Measurements from ENCODE around the gene LMCD1. TPM values are rescaled to one million over a fixed set of nuclear protein-coding genes. Genes with fewer than 3 reads are reported as not detected.
A peak's percentile ranks its signal among the peaks of the same experiment; 100 is the strongest.

Gene LMCD1
- total RNA-seq, 1 donor from 2014 or later: 459 TPM

- no peak for DNase-seq (ENCODE audit: low spot score)
These were observed 80.3 kb downstream of the LMCD1 start for GRCh38 chr3:8581806-8582445.

GRCh38 chr3:8584661-8585060 lies 83.0 kb downstream of the LMCD1 start:
- DNase-seq (ENCODE audit: low spot score): no peak

GRCh38 chr3:8589880-8590556 lies 88.4 kb downstream of the LMCD1 start:
- DNase-seq (ENCODE audit: low spot score): peak; percentile 42

GRCh38 chr3:8593021-8593827 lies 91.6 kb downstream of the LMCD1 start:
- DNase-seq (ENCODE audit: low spot score): no peak

DNA sequence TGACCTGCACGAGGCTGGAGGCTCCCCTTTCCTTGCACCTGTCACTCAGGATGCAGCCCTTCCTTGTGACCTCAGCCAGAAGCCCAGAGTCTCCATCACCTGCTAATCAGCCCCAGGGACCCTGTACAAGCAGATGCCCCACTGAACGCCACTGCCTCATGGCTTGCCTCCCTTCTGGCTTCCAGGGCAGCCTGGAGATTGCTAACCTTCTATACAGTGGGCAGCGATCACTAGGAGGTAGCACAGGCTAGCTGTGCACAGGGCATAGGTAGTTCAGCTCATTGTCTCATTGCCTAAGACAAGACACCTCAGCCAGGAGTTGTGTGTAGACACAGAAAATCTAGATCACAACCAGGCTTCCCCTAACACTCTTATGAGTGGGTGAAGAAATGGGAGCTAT lies 93.6 kb downstream of the LMCD1 start:
- DNase-seq (ENCODE audit: low spot score): no peak

GRCh38 chr3:8595695-8596115 lies 94.1 kb downstream of the LMCD1 start:
- DNase-seq (ENCODE audit: low spot score): no peak

DNA sequence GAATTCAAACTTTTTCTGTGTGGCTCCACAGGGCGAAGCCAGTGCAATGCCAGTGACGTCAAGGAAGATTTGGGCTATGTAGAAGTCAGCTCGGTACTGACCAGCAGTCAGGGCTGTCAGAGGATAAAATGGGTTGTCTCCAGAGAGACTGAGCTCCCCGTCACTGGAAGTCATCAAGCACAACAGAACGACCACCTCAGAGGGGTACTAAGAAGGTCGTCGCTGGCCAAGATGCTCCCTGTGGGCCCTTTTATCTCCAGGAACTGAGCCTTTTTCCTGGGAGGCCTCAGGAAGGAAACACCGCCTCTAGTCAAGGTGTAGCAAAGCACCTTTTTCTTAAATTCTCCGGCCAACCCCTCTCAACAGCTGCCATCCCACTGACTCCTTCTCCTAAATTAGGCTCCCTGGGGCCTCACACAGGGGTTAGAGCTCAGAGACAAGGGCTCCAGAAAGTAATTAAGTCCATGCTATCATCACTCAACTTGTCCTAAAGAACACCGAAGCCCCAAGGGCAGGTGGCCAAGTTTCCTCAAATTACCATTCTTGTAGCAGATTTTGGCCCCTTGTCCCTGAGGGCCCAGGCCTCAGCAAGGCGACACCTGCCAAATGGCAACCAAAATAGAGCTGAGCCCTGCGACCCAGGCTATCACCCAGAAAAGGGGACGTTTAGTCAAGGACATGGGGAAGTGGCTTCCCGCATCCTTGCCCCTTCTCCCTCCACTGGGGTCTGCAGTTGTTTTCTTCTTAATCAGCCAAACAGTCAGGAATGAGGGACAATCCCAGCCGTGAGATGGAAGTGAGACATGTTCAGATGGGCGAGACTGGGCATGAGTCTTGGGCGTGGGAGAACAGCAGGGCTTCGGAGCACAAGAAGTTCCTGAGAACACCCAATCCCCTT lies 94.9 kb downstream of the LMCD1 start:
- DNase-seq (ENCODE audit: low spot score): no peak

GRCh38 chr3:8597219-8597853 lies 95.7 kb downstream of the LMCD1 start:
- peak; percentile 54 for DNase-seq (ENCODE audit: low spot score)

- DNase-seq (ENCODE audit: low spot score): no peak
These were observed 97.5 kb downstream of the LMCD1 start for GRCh38 chr3:8599146-8599545.

DNA sequence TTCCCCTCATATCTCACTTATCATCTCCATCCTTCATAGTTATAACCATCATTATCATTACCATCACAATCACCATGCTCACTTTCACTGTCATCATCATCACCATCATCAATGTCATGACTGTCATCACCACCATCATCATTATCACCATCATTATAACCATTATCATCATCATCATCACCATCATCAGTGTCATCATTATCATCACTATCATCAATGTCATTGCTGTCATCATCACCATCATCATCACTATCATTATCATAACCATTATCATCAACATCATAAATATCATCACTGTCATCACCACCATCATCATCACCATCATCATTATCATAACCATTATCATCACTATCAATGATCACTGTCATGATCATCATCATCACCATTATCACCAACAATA lies 98.8 kb downstream of the LMCD1 start:
- DNase-seq (ENCODE audit: low spot score): no peak

DNA sequence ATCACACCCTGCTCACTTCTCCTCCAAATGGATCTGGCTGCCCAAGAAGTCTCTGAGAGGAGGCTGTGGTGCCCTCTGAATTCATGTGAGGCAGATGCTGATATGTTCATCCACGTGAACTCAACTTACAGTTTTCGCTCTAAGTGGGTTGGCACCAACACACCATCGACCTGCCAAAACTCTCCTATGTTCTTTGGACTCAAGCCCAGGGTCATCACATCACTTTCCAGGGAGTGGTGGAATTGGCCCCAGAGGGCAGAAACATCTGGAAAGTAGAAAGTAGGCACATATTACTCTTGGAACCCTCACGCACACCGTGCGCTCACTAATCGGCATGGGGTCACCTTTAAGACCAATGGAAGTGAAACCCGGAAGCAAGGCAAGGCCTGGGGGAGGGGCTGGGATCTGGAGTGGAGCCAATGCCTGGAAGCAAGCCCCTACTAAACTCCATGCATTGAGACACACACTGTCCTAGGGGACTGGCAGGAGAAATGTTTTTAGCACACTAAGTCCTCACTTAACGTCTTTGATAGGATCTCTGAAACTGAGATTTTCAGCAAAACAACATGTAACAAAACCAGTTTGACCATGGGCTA lies 101.6 kb downstream of the LMCD1 start:
- no peak for DNase-seq (ENCODE audit: low spot score)

DNA sequence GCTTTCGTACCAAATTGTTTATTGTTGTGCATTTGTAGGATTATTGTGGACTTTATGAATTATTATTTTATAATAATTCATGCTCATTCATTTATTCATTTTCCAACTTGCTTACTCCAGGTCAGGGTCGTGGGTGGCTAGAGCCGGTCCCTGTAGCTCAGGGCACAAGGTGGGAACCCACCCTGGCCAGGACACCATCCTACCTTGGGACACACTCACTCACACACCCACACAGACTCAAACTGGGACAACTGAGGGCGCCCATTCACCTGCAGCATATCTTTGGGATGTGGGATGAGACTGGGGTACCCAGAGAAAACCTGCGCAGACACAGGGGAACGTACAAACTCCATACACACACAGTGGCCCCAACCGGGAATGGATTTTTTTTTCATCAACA lies 102.4 kb downstream of the LMCD1 start:
- DNase-seq (ENCODE audit: low spot score): no peak

- no peak for DNase-seq (ENCODE audit: low spot score)
These were observed 103.4 kb downstream of the LMCD1 start for GRCh38 chr3:8604988-8605387.

GRCh38 chr3:8606701-8607231 lies 105.1 kb downstream of the LMCD1 start:
- peak; percentile 73 for DNase-seq (ENCODE audit: low spot score)

- DNase-seq (ENCODE audit: low spot score): peak; percentile 96
These were observed 105.8 kb downstream of the LMCD1 start for GRCh38 chr3:8607234-8608040.

DNA sequence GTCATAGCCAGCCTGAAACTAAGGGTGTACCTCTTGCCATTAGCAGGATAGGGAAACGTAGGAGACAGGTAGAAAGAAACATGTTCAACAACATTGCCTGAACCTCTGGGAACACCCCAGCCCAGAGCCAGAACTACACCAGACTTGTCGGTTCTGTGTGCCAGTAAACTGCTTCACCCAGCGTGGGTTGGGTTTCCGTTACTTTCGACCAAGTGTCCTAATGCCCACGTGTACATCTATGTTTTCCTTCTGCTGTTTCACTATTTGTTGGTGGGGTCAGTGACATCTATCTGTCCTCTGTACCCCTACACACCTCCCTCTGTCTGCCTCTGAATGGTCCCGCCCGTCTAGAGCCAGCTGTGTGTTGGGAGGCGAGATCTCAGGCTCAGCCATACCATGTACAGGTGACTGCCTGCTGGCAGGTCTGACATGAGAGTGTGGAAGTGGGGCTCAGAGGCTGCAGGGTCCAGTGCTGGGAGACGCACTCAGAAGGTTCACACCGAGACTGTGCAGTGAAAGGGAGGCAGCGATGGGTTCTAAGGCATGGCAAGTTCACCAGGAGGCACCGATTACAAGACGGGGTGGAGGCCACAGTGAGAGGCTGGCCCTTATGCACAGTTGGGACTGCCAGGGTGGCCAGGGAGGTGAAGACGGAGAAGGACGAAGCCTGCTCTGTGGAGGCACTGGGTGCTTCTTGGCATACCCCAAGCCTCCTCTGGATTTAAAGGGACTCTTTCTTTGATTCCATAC lies 106.6 kb downstream of the LMCD1 start:
- no peak for DNase-seq (ENCODE audit: low spot score)

DNA sequence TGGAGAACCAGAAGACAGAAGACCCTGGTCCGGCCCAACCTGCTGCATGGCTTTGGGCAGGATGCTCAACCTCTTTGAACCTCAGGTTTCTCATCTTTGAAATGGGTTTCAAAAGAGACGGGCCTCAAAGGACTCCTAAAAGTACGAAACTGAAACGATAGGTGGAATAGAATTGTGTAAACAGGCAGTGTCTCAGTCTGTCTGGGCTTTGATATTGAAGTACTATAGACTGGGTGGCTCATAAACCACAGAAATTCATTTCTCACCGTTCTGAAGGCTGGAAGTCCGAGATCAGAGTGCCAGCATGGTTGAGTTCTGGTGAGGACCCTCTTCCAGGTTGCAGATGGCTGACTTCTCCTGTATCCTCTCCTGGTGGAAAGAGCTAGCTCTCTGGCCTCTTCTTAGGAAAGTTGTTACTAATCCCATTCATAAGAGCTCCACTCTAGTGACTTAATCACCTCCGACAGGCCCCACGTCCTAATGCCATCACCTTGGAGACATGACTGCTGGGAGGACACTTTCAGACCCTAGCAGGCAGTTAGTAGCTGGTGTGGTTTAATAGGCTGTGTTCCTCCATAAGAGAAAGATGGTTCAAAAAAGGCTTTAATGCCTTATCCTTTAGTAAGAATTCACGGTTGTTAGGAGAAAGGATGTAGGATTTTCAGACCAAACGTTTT lies 107.3 kb downstream of the LMCD1 start:
- DNase-seq (ENCODE audit: low spot score): no peak

- DNase-seq (ENCODE audit: low spot score): no peak
These were observed 109.3 kb downstream of the LMCD1 start for GRCh38 chr3:8610951-8611350.
